Neural progenitor cell (in vitro differentiated cells): ENCODE measurements around the gene MAN1A1. TPM values are rescaled to one million over a fixed set of nuclear protein-coding genes. Genes with fewer than 3 reads are reported as not detected.

Source experiments
- DNase-seq: peaks from one replicate; pipeline ENCODE4 v3.0.0-alpha.2; 2016; ENCODE audit warnings: low spot score
- H2AFZ ChIP-seq: fragments of 200-600 bp; sonication (generic); replicated peaks from 2 replicates; pipeline ENCODE4 v1.6.1; 2016; ENCODE audit warnings: antibody characterized with exemption
- H3F3A ChIP-seq: fragments of 200-600 bp; sonication (generic); 2 replicates; pipeline ENCODE4 v1.6.1; 2016; ENCODE audit warnings: antibody characterized with exemption, low read depth
- H3K27ac ChIP-seq: fragments of 200-600 bp; sonication (generic); 2 replicates; pipeline ENCODE4 v1.5.1; 2016; ENCODE audit warnings: mild to moderate bottlenecking
- H3K27me3 ChIP-seq: fragments of 200-600 bp; sonication (generic); 2 replicates; pipeline ENCODE4 v1.6.1; 2016; ENCODE audit warnings: mild to moderate bottlenecking, moderate library complexity
- H3K36me3 ChIP-seq: fragments of 200-600 bp; sonication (generic); 2 replicates; pipeline ENCODE4 v1.5.1; 2016
- H3K4me1 ChIP-seq: fragments of 200-600 bp; sonication (generic); 2 replicates; pipeline ENCODE4 v1.6.1; 2016; ENCODE audit warnings: mixed run types
- H3K4me2 ChIP-seq: fragments of 200-600 bp; sonication (generic); 2 replicates; pipeline ENCODE4 v1.6.1; 2016
- H3K4me3 ChIP-seq: fragments of 200-600 bp; sonication (generic); 2 replicates; pipeline ENCODE4 v1.5.1; 2016
- H3K79me2 ChIP-seq: fragments of 200-600 bp; sonication (generic); 2 replicates; pipeline ENCODE4 v1.6.1; 2016; ENCODE audit warnings: low read depth
- H3K9ac ChIP-seq: fragments of 200-600 bp; sonication (generic); 2 replicates; pipeline ENCODE4 v1.6.1; 2016
- H3K9me3 ChIP-seq: fragments of 200-600 bp; sonication (generic); 2 replicates; pipeline ENCODE4 v1.5.1; 2016; ENCODE audit warnings: low read depth
- H4K20me1 ChIP-seq: fragments of 200-600 bp; sonication (generic); 2 replicates; pipeline ENCODE4 v1.6.1; 2016; ENCODE audit warnings: low read depth
- H3K27ac Mint-ChIP-seq: 3 replicates; pipeline ENCODE4 v1.8.0; 2021; ENCODE audit warnings: mixed read lengths
- H3K27me3 Mint-ChIP-seq: 2 replicates; pipeline ENCODE4 v1.8.0; 2022; ENCODE audit warnings: low read depth, mild to moderate bottlenecking, inconsistent platforms, moderate library complexity, mixed read lengths; ENCODE audit not compliant: insufficient read depth
- H3K36me3 Mint-ChIP-seq: 3 replicates; pipeline ENCODE4 v1.8.0; 2021; ENCODE audit warnings: mixed read lengths
- H3K4me1 Mint-ChIP-seq: 3 replicates; pipeline ENCODE4 v1.8.0; 2021; ENCODE audit warnings: mixed read lengths
- H3K4me3 Mint-ChIP-seq: 3 replicates; pipeline ENCODE4 v1.8.0; 2021; ENCODE audit warnings: mild to moderate bottlenecking, moderate library complexity, mixed read lengths
- H3K9me3 Mint-ChIP-seq: 3 replicates; pipeline ENCODE4 v1.8.0; 2020; ENCODE audit warnings: mixed read lengths
- CTCF ChIP-seq: fragments of 200-600 bp; sonication (generic); IDR thresholded peaks from 2 replicates; pipeline ENCODE4 v1.5.1; 2017; ENCODE audit warnings: antibody characterized with exemption, mild to moderate bottlenecking
- EZH2 ChIP-seq: fragments of 200-600 bp; sonication (generic); IDR thresholded peaks from 2 replicates; pipeline ENCODE4 v1.6.1; 2017; ENCODE audit warnings: antibody characterized with exemption, mild to moderate bottlenecking, moderate library complexity
- EZH2phosphoT487 ChIP-seq: fragments of 200-600 bp; sonication (generic); IDR thresholded peaks from 2 replicates; pipeline ENCODE4 v1.6.1; 2017; ENCODE audit warnings: antibody characterized with exemption
- total RNA-seq: library from RNA; depleted of rRNA; stranded (reverse); fragments of >200 nt; gene quantifications from 2 replicates; pipeline ENCODE4 v1.2.3, GENCODE V29; 2015; ENCODE audit warnings: low replicate concordance

Gene MAN1A1
- total RNA-seq, 1 donor from 2014 or later, result 5.2 TPM

GRCh38 chr6:119345114-119345513 is 4.4 kb downstream of the MAN1A1 start:
- Mint-ChIP-seq H3K36me3 (peaks cover 2% of the 10 kb centered on the region), H3K4me3 (no peak overlapping the region), H3K9me3 (no peaks in the 10 kb centered on the region), H3K27me3 (no peaks in the 10 kb centered on the region), H3K4me1 (peaks cover 35% of the 10 kb centered on the region), H3K27ac (no peak overlapping the region)
- Histone ChIP-seq H3K4me2 (no peak overlapping the region), H3K27me3 (peaks cover 43% of the 10 kb centered on the region), H3K36me3 (no peaks in the 10 kb centered on the region), H3K4me3 (no peak overlapping the region), H3K27ac (no peak overlapping the region), H3K4me1 (peaks cover 20% of the 10 kb centered on the region), H2AFZ (no peak overlapping the region), H3K9ac (no peak overlapping the region), H4K20me1 (peaks cover 20% of the 10 kb centered on the region), H3K9me3 (no peaks in the 10 kb centered on the region), H3F3A (peaks cover 20% of the 10 kb centered on the region), H3K79me2 (no peaks in the 10 kb centered on the region)
- TF ChIP-seq EZH2phosphoT487 (no peak), EZH2 (no peak), CTCF (no peak)
- DNase-seq, result no peak

- Mint-ChIP-seq H3K9me3 (no peaks in the 10 kb centered on the region), H3K4me1 (peaks cover 35% of the 10 kb centered on the region), H3K4me3 (no peak overlapping the region), H3K36me3 (peaks cover 2% of the 10 kb centered on the region), H3K27ac (no peak overlapping the region), H3K27me3 (no peaks in the 10 kb centered on the region)
- Histone ChIP-seq H3K27me3 (peaks cover 40% of the 10 kb centered on the region), H3K79me2 (no peaks in the 10 kb centered on the region), H3K27ac (no peak overlapping the region), H4K20me1 (peaks cover 20% of the 10 kb centered on the region), H3K4me2 (no peak overlapping the region), H3K9me3 (no peaks in the 10 kb centered on the region), H3K9ac (no peak overlapping the region), H3F3A (peaks cover 20% of the 10 kb centered on the region), H2AFZ (no peak overlapping the region), H3K4me3 (no peak overlapping the region), H3K4me1 (peaks cover 20% of the 10 kb centered on the region), H3K36me3 (no peaks in the 10 kb centered on the region)
- TF ChIP-seq EZH2phosphoT487 (no peak), CTCF (no peak), EZH2 (no peak)
- DNase-seq, result no peak
These were observed 5.3 kb downstream of the MAN1A1 start for GRCh38 chr6:119344306-119344705.

GRCh38 chr6:119343573-119344146 is 5.9 kb downstream of the MAN1A1 start:
- no peak for DNase-seq
- no peaks in the 10 kb centered on the region for H3K79me2 ChIP-seq
- no peak overlapping the region for H2AFZ ChIP-seq
- no peaks in the 10 kb centered on the region for H3K27me3 Mint-ChIP-seq
- peaks cover 35% of the 10 kb centered on the region for H3K4me1 Mint-ChIP-seq
- peaks cover 20% of the 10 kb centered on the region for H4K20me1 ChIP-seq
- no peak overlapping the region for H3K27ac Mint-ChIP-seq
- TF ChIP-seq CTCF, result no peak
- no peak for TF ChIP-seq EZH2phosphoT487
- TF ChIP-seq EZH2, result no peak
- no peaks in the 10 kb centered on the region for H3K9me3 ChIP-seq
- peaks cover 20% of the 10 kb centered on the region for H3F3A ChIP-seq
- H3K27me3 ChIP-seq, result peaks cover 35% of the 10 kb centered on the region
- H3K4me3 Mint-ChIP-seq, result no peak overlapping the region
- H3K36me3 ChIP-seq, result no peaks in the 10 kb centered on the region
- H3K9me3 Mint-ChIP-seq, result no peaks in the 10 kb centered on the region
- no peak overlapping the region for H3K4me2 ChIP-seq
- H3K36me3 Mint-ChIP-seq, result peaks cover 2% of the 10 kb centered on the region
- H3K27ac ChIP-seq, result no peak overlapping the region
- H3K4me1 ChIP-seq, result peaks cover 20% of the 10 kb centered on the region
- H3K4me3 ChIP-seq, result no peak overlapping the region
- no peak overlapping the region for H3K9ac ChIP-seq
